ENCODE data around the gene IFI16.

DNA sequence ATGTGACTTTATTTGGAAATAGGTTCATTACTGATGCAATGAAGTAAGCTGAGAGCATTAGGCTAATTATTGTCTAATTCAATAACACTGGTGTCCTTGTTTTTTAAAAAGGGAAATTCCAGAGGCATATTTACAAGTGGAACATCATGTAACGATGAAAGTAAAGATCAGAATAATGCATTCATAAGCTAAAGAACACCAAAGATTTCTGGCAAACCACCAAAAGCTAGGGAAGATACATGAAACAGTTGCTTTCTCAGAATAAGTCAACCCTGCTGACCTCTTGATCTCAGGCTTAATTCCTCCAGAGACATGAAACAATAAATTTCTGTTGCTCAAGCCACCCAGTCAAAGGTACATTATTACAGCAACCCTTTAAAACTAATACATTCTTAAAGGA is 20.3 kb upstream of the IFI16 start:
- TF ChIP-seq, protein P1, sequence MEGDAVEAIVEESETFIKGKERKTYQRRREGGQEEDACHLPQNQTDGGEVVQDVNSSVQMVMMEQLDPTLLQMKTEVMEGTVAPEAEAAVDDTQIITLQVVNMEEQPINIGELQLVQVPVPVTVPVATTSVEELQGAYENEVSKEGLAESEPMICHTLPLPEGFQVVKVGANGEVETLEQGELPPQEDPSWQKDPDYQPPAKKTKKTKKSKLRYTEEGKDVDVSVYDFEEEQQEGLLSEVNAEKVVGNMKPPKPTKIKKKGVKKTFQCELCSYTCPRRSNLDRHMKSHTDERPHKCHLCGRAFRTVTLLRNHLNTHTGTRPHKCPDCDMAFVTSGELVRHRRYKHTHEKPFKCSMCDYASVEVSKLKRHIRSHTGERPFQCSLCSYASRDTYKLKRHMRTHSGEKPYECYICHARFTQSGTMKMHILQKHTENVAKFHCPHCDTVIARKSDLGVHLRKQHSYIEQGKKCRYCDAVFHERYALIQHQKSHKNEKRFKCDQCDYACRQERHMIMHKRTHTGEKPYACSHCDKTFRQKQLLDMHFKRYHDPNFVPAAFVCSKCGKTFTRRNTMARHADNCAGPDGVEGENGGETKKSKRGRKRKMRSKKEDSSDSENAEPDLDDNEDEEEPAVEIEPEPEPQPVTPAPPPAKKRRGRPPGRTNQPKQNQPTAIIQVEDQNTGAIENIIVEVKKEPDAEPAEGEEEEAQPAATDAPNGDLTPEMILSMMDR (IDR thresholded peaks at IDR 0.05): no peak
- TF ChIP-seq POLR2A (IDR thresholded peaks at IDR 0.05): no peak

All from testis (tissue), 2 donors.